ENCODE results near the gene DLX2.

Gene DLX2

DNA sequence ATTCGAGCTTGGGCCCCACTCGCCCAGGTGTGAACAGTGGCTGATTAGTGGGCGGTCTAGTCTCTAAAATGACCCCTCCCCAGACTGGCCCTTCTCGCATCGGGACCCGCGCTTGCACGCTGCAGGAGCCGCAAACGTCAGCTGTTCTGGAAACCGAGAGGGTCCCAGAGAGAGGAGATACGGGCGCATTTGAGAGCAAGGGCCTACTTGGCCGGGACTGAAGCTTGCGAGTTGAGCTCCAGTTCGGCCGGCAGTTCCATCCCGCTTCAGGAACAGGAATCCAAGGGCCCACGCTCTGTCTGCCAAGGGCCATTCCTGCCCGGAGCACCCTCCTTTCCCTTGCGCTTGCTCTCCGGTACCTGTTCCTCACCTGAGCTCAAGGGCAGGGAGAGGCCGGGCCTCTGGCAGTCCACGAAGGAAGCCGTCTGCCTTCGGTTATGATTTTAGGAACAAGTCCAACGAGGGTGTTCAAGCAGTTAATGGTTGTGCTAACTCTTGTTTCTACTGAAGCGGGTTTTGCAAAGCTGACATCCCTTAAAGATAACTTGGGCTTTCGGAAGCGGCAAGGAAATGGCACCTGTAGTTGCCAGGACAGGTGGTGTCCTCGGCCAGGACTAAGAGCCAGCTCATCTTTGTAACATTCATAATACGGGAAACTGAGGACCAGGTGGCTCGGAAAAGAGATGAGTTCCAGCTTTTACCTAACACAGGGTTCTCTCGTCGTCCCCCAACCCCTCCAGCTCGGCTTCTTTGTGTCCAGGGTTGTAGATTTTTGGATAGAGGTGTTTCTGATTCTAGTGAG, 21.3 kb downstream of the DLX2 start:
- H3K4me3 ChIP-seq (ENCODE audit: low read depth, low read length), result no peak overlapping the region
- no peak for TF ChIP-seq CTCF (IDR thresholded peaks at IDR 0.05; ENCODE audit: insufficient read depth, low read depth, low read length, missing control alignments)
- DNase-seq (ENCODE audit: low read depth), result no peak

DNA sequence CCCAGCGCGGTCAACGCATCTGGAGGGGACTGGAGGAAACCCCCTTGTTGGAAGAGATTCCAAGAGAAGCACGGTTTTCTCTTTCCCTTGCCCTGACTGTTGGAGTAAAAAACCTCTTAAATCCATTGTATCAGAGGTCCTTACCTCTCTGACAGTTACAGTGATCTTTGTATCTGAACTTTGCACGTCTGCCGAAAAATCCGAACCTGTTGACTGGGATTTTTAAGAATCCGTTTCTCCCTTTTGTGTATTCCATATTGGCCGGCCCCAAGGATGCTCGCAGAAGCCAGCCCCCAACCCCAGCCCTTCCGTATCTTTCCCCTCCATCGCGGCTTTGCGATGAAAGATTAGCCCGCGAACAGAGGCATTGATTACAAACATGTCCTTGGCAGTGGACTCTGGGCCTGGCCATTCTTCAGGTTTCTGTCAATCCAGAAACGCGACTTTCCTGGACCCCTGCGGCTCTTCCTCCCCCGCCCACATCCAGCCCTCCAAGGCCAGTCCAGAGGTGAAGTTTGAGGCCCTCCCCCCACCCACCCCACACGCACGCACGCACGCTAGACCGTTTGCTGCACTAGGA, 22.0 kb downstream of the DLX2 start:
- no peak overlapping the region for H3K4me3 ChIP-seq (ENCODE audit: low read depth, low read length)
- TF ChIP-seq CTCF (IDR thresholded peaks at IDR 0.05; ENCODE audit: insufficient read depth, low read depth, low read length, missing control alignments), result no peak
- DNase-seq (ENCODE audit: low read depth), result no peak

DNA sequence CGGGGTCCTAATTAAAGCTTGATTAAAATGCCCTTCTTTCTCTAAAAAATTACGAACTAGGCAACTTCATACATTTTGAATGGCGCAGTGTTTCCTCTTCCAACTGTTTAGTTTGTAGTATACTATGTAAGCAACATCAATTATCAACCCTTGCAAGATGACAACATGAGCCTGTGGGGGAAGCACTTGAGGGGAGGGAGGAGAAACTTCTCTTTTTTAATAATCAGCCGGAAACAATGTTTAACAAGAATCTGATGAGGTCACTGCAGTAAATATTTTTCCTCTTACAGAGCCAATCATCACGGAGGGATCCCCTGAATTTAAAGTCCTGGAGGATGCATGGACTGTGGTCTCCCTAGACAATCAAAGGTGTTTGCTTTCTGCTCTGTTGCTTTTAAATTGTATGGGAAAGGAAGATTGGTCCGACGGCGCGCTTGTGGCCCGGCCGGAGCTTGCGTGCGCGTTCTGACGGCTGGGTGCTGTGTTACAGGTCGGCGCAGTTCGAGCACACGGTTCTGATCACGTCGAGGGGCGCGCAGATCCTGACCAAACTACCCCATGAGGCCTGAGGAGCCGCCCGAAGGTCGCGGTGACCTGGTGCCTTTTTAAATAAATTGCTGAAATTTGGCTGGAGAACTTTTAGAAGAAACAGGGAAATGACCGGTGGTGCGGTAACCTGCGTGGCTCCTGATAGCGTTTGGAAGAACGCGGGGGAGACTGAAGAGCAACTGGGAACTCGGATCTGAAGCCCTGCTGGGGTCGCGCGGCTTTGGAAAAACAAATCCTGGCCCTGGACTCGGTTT, 22.7 kb downstream of the DLX2 start:
- no peak for TF ChIP-seq CTCF (IDR thresholded peaks at IDR 0.05; ENCODE audit: insufficient read depth, low read depth, low read length, missing control alignments)
- DNase-seq (ENCODE audit: low read depth), result no peak
- no peak overlapping the region for H3K4me3 ChIP-seq (ENCODE audit: low read depth, low read length)

- TF ChIP-seq CTCF (IDR thresholded peaks at IDR 0.05; ENCODE audit: insufficient read depth, low read depth, low read length, missing control alignments), result no peak
- DNase-seq (ENCODE audit: low read depth), result no peak
- H3K4me3 ChIP-seq (ENCODE audit: low read depth, low read length), result no peak overlapping the region
Measured at GRCh38 chr2:172079416-172079815, 23.3 kb downstream of the DLX2 start.

DNA sequence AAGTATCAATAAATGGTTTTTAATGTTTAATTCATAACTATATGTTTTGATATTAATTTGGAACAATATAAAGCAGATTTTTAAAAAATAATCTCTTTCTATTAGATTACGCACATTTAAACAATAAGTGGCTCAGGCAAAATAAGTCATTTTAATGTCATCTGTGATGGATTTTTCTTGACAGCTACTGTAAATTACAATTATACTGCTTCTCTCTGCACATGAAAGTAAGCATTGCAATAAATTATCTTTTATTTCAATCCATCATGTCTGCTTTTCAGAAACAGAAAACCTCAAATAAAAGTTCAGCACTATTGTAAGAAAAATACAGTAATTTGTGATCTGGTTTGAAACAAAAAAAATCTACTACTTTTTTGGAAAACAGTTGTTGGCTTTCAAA, 28.4 kb downstream of the DLX2 start:
- no peak for DNase-seq (ENCODE audit: low read depth)
- no peak overlapping the region for H3K4me3 ChIP-seq (ENCODE audit: low read depth, low read length)
- no peak for TF ChIP-seq CTCF (IDR thresholded peaks at IDR 0.05; ENCODE audit: insufficient read depth, low read depth, low read length, missing control alignments)

DNA sequence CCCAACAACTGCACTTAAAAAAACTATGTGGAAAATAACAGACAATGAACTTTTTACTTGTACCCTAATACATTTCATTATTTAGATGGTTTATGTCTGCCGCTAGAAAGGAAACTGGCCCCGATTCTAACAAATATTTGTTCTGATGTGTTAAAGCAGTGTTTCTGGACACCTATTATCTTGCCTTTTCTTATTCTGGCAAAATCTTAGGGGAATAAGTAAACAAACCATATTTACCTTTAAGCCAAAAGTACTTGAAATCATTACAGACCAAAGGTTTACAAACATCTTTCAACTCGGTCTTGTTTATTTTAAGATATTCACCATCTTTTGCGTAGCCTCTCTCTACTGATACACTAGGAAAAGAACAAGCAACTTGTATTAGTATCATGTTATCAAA, 29.2 kb downstream of the DLX2 start:
- TF ChIP-seq CTCF (IDR thresholded peaks at IDR 0.05; ENCODE audit: insufficient read depth, low read depth, low read length, missing control alignments), result no peak
- H3K4me3 ChIP-seq (ENCODE audit: low read depth, low read length), result no peak overlapping the region

More for the DNA sequence above, 29.2 kb downstream of the DLX2 start:
- DNase-seq (ENCODE audit: low read depth), result no peak
